T-helper 22 cell (primary cell): ENCODE measurements around the gene TNIP2.
"Not testable (repeated sequence)": the region's sequence is repeated elsewhere in the genome, so short reads cannot be mapped to it uniquely, and the experiment has no call there.

Source experiments
- DNase-seq: peaks from one replicate; pipeline ENCODE4 v3.0.0-alpha.2; 2020; ENCODE audit warnings: low read depth

TNIP2 gene

DNA sequence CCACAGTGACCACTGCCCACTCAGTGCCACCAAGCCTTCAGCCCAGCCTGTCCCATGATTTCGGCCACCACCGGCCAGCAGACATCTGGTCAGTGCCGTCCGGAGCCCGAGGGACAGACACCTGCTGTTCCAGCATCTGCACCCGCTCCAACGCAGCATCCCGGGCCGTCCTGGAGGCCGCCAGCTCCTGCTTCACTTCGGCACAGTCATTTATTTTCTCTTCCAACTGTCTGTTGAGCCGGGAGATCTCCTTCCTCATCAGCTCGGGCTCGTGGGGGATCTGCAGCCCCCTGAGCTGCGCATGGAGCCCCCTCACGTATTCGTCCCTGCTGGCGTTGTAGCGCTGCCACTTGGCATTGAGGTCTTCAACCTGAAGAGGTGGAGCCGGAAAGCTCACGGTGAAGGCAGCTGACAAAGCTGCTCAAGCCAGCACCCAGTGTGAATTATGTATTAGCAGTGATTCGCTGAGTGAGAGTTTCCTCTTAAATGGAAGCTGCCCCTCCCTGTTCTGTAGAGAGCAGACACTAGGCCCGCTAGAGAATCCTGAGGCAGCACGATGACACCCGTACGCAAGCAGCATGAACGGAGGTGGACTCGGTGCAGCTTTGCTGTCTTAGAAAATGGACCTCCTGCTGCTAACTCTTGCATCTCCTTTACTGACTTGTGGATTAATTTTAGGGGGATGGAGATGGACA lies 11.4 kb downstream of the TNIP2 start:
- no peak for DNase-seq

DNA sequence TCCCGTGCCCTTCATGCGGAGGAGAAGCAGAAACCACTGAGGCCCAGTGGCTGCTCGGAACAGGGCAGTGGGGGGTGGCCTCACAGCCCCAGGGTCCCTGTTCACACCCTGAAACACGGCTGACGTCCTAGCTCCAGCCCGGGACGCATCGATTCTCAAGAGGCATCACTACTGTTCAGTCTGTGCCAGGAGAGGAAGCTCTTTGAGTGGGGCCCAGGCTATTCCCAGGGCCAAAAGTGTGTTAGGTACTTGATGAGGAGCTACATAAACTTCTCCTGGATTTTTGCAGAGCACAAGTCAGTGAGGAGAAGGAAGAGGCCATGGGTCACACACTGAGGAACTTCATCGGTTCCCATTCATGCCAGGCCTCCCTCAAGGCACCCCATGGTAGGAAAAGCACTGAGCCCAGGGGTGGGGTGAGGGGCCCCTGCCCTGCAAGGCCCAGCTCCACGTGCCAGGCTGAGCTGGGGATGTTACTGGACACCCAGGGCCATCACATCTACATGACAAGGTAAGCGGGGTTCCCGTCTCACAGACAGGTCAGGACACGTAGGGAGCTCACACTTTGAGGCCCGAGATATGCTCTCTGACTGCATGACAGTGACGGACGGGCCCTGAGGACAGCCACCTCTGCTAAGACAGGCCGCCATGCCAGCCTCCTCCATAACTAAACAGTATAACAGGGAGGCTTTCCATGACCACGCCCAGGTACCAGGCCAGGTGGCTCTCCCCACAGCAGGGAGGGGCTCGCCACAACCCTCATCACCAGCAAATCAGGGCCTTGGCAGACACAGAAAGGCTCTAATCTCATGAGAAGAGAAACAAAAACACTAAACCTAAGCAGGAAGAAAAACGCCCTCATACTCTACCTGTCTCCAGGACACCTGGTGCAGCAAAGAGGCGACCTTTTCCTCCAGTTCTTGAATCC lies 12.4 kb downstream of the TNIP2 start:
- no peak for DNase-seq

- no peak for DNase-seq
Observed at GRCh38 chr4:2742823-2743517, 13.2 kb downstream of the TNIP2 start.

GRCh38 chr4:2742081-2742822 lies 13.9 kb downstream of the TNIP2 start:
- DNase-seq = no peak

GRCh38 chr4:2741626-2742025 lies 14.5 kb downstream of the TNIP2 start:
- DNase-seq = no peak

GRCh38 chr4:2738296-2738695 lies 17.8 kb downstream of the TNIP2 start:
- DNase-seq = not testable (repeated sequence)

- no peak for DNase-seq
Observed at GRCh38 chr4:2735869-2736268, 20.3 kb downstream of the TNIP2 start.

GRCh38 chr4:2734612-2735011 lies 21.5 kb downstream of the TNIP2 start:
- no peak for DNase-seq

DNA sequence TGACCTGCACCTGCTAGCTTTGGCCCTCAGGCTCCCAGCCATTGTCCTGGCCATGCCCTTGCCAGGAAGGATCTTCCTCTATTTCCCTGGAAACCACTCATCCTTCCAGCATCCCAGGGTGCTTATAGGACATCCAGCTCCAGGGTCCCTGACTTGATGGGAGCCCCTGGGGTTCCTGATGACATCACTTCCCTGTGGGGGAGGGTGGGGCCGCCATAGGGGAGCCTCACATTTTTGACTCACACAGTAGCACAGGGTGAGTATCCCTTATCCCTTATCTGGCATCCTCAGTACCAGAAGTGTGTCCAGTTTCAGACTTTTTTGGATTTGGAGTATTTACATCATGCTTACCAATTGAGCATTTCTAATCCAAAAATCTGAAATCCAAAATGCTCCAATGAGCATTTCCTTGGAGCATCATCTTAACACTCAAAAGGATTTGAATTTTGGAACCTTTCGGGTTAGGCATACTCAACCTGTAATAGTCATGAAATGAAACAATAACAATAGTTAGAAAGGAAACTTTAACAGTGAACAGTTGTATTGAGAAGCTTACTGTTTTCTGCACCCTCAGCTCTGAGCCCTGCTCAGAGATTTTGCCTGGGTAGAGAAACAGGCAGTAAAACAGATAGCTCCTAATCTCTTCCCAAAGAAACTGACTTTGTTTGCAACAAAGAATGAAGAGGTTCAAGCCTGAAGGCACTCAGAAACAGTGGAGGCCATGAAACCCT lies 22.1 kb downstream of the TNIP2 start:
- no peak for DNase-seq

DNA sequence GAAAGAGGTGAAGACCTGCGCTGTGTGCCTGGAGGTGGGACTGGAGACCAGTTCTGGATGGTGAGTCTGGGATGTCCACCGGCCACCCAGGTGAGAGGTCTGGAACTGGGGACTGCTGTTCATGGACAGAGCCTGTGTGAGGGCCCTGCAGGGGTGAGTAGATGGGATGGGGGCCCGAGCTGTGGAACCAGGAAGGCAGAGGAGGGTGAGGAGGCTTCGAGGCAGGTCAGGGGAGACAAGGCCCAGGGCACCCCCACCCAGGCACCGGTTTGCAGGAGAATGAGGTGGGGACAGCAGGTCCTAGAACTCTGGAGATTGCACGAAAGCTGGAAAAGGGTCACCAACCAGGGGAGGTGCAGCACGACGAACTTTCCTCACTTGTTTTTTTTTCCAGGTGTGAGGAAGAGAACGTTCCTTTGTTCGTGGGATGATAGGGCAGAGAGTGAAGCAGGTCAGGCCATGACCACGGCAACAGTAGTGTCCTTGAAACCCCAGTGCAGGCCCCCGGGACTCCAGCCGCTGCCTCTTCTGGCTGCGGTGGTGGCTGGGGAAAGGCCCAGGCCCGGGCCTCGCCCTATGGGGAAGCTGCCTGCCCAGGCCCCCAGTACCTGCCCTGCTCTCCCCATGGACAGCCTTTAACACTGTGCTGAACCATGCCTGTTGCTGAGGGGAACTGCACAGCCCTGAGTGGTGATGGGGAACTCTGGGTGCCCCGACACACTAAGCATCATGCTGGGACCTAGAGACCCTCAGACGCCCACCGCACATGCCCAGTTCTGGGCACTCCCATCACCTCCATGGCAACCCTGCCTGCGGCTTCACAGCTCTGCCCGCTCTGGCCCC lies 22.9 kb downstream of the TNIP2 start:
- no peak for DNase-seq

DNA sequence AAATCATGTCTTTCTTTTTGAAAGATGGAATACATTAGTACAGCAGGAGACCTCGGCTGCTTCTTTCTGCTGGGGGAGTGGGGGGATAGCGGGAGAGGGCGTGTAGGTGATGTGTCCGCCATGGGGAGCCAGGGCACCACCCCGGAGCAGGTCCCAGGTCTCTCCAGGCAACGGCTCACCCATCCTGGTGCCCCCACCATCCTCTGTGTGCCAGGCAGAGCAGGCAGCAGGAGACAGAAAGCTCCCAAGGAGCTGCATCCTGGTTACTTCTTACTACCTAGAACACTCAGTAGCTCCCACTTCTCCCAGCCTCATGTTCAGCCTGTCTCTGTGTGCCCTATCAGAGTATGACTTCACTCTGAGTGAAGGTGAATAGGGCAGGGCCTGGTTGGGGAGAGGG lies 23.6 kb downstream of the TNIP2 start:
- DNase-seq = no peak

DNA sequence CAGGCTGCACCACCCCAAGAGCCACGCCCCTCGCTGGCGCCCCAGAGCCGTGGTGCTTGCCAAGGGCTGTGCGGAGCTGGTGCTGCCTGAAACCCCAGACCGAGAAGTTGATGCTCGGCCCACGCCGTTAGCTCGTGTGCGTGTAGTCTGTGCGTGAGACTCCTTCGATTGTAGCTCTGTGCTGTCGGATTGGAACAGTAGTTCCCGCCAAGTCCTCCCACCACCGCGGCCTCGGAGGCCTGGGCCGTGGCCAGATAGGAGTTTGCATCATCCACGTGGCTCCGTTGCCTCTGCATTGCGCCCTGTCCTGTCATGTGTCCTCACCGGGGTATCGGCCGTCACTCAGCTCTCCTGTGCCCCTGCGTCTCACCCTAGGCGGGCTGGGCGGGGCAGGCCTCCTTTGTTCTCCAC lies 24.2 kb downstream of the TNIP2 start:
- no peak for DNase-seq

- DNase-seq = no peak
Observed at GRCh38 chr4:2729533-2729875, 26.6 kb downstream of the TNIP2 start.

DNA sequence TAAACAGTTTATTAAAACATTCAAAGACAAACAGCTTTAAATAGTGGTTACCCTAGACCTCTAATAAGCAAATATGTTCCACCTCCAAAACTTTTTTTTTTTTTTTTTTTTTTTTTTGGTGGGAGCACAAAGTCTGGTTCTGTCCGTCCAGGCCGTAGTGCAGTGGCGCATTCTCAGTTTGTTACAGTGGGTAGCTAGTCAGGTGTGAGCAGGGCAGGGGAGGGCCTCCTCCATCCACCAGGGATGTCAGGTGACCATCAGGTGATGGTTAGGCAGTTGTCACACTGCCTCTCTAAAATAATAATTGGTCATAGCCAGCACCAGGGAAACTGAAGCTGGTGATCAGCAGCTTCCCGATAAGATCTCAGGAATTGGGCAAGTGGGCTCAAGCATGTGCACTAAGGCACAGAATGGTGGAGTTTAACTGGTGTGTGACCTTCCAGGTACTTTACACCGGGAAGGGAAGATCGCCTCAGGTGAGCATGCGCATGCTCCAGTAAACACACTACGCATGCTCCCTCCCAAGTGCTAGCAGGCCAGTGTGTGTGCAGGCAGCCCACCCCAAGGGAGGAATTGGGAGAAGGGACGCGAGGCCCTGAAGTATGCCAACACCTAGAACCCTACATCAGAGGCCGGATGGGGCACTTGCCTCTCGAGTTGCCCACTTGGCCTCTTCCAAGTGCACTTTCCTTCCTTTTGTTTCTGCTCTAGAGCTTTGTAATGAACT lies 27.2 kb downstream of the TNIP2 start:
- no peak for DNase-seq

DNA sequence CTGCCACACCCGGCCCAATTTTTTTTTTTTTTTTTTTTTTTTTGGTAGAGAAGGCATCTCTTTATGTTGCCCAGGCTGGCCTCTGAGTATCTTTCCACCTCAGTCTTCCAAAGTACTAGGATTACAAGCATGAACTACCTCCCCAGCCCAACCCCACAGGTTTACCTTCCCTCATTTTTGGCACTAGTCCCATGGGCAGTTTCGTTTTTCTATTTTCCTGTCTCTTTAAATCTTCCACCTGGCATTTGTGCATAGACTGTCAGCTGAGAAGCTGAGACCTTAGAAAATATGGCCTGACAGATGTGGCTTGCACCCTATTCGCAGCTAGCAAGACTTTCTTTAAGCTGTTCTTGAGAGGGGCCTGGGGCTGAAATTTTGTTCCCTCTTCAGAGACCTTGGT lies 27.9 kb downstream of the TNIP2 start:
- DNase-seq = no peak

DNA sequence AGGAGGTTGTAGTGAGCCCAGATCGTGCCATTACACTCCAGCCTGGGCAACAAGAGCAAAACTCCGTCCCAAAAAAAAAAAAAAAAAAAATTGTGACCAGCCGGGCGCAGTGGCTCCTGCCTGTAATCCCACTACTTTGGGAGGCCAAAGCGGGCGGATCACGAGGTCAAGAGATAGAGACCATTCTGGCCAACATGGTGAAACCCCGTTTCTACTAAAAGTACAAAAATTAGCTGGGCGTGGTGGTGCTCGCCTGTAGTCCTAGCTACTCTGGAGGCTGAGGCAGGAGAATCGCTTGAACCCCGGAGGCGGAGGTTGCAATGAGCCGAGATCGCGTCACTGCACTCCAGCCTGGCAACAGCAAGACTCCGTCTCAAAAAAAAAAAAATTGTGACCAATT lies 29.3 kb downstream of the TNIP2 start:
- DNase-seq = not testable (repeated sequence)

DNA sequence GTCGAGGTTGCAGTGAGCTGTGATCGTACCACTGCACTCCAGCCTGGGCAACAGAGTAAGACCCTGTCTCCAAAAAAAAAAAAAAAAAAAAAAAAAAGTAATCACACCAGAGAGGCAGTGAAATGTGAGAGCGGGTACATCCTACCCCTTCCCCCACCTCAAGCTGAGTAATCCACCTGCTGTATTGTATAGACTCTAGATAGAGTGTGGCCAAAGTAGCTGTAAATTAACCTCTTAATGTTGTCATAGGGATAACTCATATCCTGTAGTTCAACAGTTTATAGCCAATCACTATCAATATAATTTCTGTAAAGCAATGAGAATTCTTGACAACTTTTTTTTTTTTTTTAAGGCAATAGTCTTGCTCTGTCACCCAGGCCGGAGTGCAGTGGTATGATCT lies 30.8 kb downstream of the TNIP2 start:
- DNase-seq = no peak

- DNase-seq = no peak
Observed at GRCh38 chr4:2723751-2724150, 32.4 kb downstream of the TNIP2 start.

DNA sequence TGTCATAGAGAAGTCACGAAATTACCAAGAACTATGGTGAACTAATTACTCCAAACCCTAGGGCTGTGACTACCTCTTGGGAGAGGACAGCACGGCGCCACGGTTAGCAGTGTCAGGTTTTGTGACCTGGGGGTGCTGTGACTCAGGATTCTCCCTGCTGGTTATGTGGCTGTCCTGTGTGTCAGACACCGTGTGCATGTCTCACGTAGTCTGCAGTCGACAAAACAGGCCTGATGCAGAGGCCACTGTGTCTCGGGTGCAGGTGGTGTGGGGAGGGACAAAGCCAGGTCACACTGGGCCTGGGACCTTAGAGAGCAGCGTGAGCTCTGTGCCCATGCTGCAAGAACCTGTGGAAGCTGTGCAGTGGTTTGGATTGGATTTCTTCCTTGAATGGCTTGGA lies 34.1 kb downstream of the TNIP2 start:
- DNase-seq = no peak

GRCh38 chr4:2721586-2721985 lies 34.5 kb downstream of the TNIP2 start:
- DNase-seq = no peak
